Measurements from ENCODE around the gene RABGAP1L.

GRCh38 chr1:174315239-174315638 is 155.9 kb downstream of the RABGAP1L start:
- TF ChIP-seq POLR2A (IDR thresholded peaks at IDR 0.05; ENCODE audit: low read depth, low read length) (no peak), CEBPB (IDR thresholded peaks at IDR 0.05; ENCODE audit: low read depth, low read length) (no peak), BHLHE40 (IDR thresholded peaks at IDR 0.05; ENCODE audit: low read depth, low read length) (no peak), CTCF (conservative IDR thresholded peaks at IDR 0.05; ENCODE audit: low read depth, low read length) (no peak)
